K562 (cell line): ENCODE results near the gene KCNQ4. TPM values are rescaled to one million over a fixed set of nuclear protein-coding genes. Genes with fewer than 3 reads are reported as not detected.

Experiments used
- ATAC-seq: fragments of 200-7000 bp; cut with Tn5 transposase; 3 replicates; pipeline ENCODE4 v1.9.1; 2020; ENCODE audit warnings: moderate library complexity
- BruUV-seq: library from RNA; stranded (reverse); fragments of 400-500 nt; replicated peaks from 2 replicates; lab custom pipeline; 2021; lab: Mats Ljungman, UMichigan
- CTCF ChIA-PET: fragments of 300-600 bp; formaldehyde crosslinking; extraction: SDS; loops from one replicate; lab custom pipeline; 2021; ENCODE audit warnings: low intra/inter-chr PET ratio; lab: Yijun Ruan, JAX
- POLR2A ChIA-PET: fragments of 300-600, 350-650 bp; sonication (Branson Sonifier 250); formaldehyde crosslinking; extraction: SDS; loops from one replicate; lab custom pipeline; 2021; ENCODE audit warnings: antibody characterized with exemption, inconsistent platforms; lab: Yijun Ruan, JAX
- DNase-seq, 4 experiments: peaks; one replicate each; pipeline versions ENCODE4 v3.0.0 to v3.0.0-alpha.2; 2011 to 2018; ENCODE audit warnings: low spot score in 3 of 4, mixed read lengths in 3 of 4; ENCODE audit errors: extremely low read depth in 1 of 4
- FAIRE-seq: peaks from 2 replicates; lab custom pipeline; 2011; peaks lifted over from hg19 to GRCh38; lab: Jason Lieb, UNC
- H2AFZ ChIP-seq: 2 replicates; pipeline ENCODE4 v1.6.0; 2011; ENCODE audit warnings: low read depth, low read length, control low read depth, inconsistent platforms
- H3K27ac ChIP-seq: fragments of 200-600 bp; 3 replicates; pipeline ENCODE4 v1.8.0; 2011; ENCODE audit warnings: low read depth, mild to moderate bottlenecking, control low read depth, inconsistent platforms, low read length, moderate library complexity, mixed read lengths; ENCODE audit errors: extremely low read depth
- H3K27me3 ChIP-seq, 2 experiments: fragments of 300-600 bp in 1 of 2; 2 replicates in 1 of 2; 3 replicates in 1 of 2; pipeline versions ENCODE4 v1.6.0 to v1.8.0; 2011; ENCODE audit warnings: inconsistent platforms in 2 of 2, low read length in 2 of 2, mild to moderate bottlenecking in 1 of 2, mixed read lengths in 1 of 2, moderate library complexity in 1 of 2; ENCODE audit not compliant: control insufficient read depth in 2 of 2, insufficient read depth in 2 of 2
- H3K36me3 ChIP-seq: fragments of 300-600 bp; 3 replicates; pipeline ENCODE4 v1.8.0; 2011; ENCODE audit warnings: mild to moderate bottlenecking, low read length, inconsistent platforms; ENCODE audit not compliant: control insufficient read depth, insufficient read depth
- H3K4me1 ChIP-seq, 2 experiments: fragments of 200-600 bp in 1 of 2; replicated peaks in 1 of 2; 2 replicates in 1 of 2; 3 replicates in 1 of 2; pipeline versions ENCODE4 v1.5.1 to v1.8.0; 2011; ENCODE audit warnings: inconsistent platforms in 2 of 2, low read length in 2 of 2, mild to moderate bottlenecking in 1 of 2, mixed read lengths in 1 of 2, moderate library complexity in 1 of 2; ENCODE audit not compliant: control insufficient read depth in 2 of 2, insufficient read depth in 2 of 2
- H3K4me2 ChIP-seq: 2 replicates; pipeline ENCODE4 v1.6.1; 2011; ENCODE audit warnings: low read length, control low read depth, inconsistent platforms, mixed read lengths; ENCODE audit not compliant: insufficient read depth
- H3K4me3 ChIP-seq: fragments of 200-600 bp; sonication (generic), shearing (Covaris generic); 2 replicates; pipeline ENCODE4 v1.5.1; 2016; ENCODE audit warnings: control low read depth, inconsistent platforms
- H3K79me2 ChIP-seq: fragments of 200-600 bp; 3 replicates; pipeline ENCODE4 v1.8.0; 2011; ENCODE audit warnings: low read length, inconsistent platforms; ENCODE audit not compliant: control insufficient read depth, insufficient read depth
- H3K9ac ChIP-seq, 2 experiments: 2 replicates each; pipeline versions ENCODE4 v1.6.0 to v1.6.1; 2011; ENCODE audit warnings: low read depth in 2 of 2, low read length in 2 of 2, control low read depth in 1 of 2, inconsistent platforms in 1 of 2, mild to moderate bottlenecking in 1 of 2, mixed read lengths in 1 of 2; ENCODE audit not compliant: insufficient read depth in 1 of 2
- H3K9me1 ChIP-seq: one replicate; pipeline ENCODE4 v1.6.0; 2011; ENCODE audit warnings: inconsistent platforms, mild to moderate bottlenecking, low read length, moderate library complexity; ENCODE audit not compliant: control insufficient read depth, insufficient read depth
- H3K9me3 ChIP-seq: replicated peaks from 2 replicates; pipeline ENCODE4 v1.5.1; 2011; ENCODE audit warnings: low read depth, low read length, inconsistent platforms; ENCODE audit not compliant: control insufficient read depth, insufficient read depth
- H4K20me1 ChIP-seq: replicated peaks from 2 replicates; pipeline ENCODE4 v1.6.1; 2011; ENCODE audit warnings: low read length, inconsistent platforms, mixed read lengths; ENCODE audit not compliant: control insufficient read depth, insufficient read depth
- BCOR ChIP-seq: fragments of 450-650 bp; IDR thresholded peaks from 2 replicates; pipeline ENCODE4 v1.6.1; 2016
- BRF1 ChIP-seq: IDR thresholded peaks from 3 replicates; pipeline ENCODE4 v1.6.1; 2011; ENCODE audit warnings: borderline replicate concordance, mild to moderate bottlenecking; ENCODE audit not compliant: insufficient read length; ENCODE audit errors: extremely low read depth
- SOX6 ChIP-seq: fragments of 450-650 bp; IDR thresholded peaks from 2 replicates; pipeline ENCODE4 v1.6.1; 2014; ENCODE audit warnings: mild to moderate bottlenecking
- WGBS: fragments of 100-300 bp; shearing (Covaris generic); methylation state at CpG from one replicate; pipeline ENCODE4 v1.1.6; 2016; ENCODE audit warnings: low coverage, mixed read lengths; ENCODE audit not compliant: insufficient coverage; ENCODE audit errors: missing lambda C conversion rate; 5-methylcytosine and 5-hydroxymethylcytosine counted together
- in situ Hi-C: fragments of 300-500 bp; cut with MboI; formaldehyde crosslinking; loops from 4 replicates; pipeline ENCODE4 v1.15.0; 2018; ENCODE audit warnings: inconsistent platforms, mixed read lengths
- intact Hi-C: fragments of 100-400 bp; cut with micrococcal nuclease; formaldehyde crosslinking; loops from 2 replicates; pipeline ENCODE4 v1.14.2; 2022
- polyA plus RNA-seq, 8 experiments: library from polyadenylated mRNA; depleted of rRNA in 4 of 8; stranded (reverse) in 5 of 8; unstranded in 3 of 8; fragments of >200 nt; fragmentation: Nextera tagmentation in 2 of 8; fragmentation: Illumina TruSeq in 1 of 8; extraction: Ambion mirVana in 2 of 8; extraction: Trizol in 1 of 8; gene quantifications; 2 replicates each; pipeline versions ENCODE4 v1.2.1 to v1.2.3, GENCODE V29; 2011 to 2014; ENCODE audit warnings: inconsistent platforms in 1 of 8, missing spikeins in 1 of 8
- total RNA-seq, 7 experiments: library from RNA; depleted of rRNA in 6 of 7; stranded (reverse); fragments of >200 nt in 6 of 7; fragmentation: Illumina TruSeq in 2 of 7; extraction: Trizol in 2 of 7; gene quantifications; 2 replicates each; pipeline versions ENCODE4 v1.2.1 to v1.2.3, GENCODE V29; 2011 to 2021; ENCODE audit warnings: low replicate concordance in 1 of 7
- TF ChIP-seq, protein P1 (sequence below): sonication (generic); formaldehyde crosslinking; IDR thresholded peaks from 2 replicates; pipeline ENCODE4 v1.8.0; 2022; ENCODE audit warnings: mild to moderate bottlenecking, low read depth, missing genetic modification reagents

Gene KCNQ4
- total and polyA plus RNA-seq, 9 of the 15 experiments (the other 6 are each of a cell fraction or from before 2014, with no cell fraction given): 0.07 to 4.1 (median 0.79) TPM

DNA sequence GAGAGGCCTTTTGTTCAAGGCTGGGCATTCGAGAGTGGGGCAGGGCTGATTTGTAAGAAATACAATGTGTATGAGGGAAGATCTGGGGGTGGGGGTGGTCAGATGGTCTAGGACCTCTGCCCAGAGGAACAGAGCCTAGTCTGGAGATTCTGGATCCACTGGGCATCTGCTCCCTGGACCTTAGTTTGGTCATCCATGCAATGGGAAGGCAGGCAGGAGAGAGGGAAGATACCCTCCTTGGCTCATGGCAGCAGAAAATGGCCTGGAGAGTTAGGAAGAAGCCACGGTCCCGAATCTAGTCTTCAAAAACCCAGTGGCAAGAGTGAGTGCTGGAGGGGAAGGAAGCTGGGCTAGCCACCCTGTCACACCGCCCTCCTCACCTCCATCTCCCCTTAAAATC lies 39.8 kb downstream of the KCNQ4 start:
- intact Hi-C loops (no loop called here), in situ Hi-C loops (no loop called here)
- peaks cover 12% of the 10 kb centered on the region; the same call in 2 of the 3 replicates for H3K36me3 ChIP-seq
- H3K4me1 ChIP-seq: peaks cover 25 to 64% of the 10 kb centered on the region in 2 experiments
- ChIA-PET POLR2A (interaction anchor here (0.5 kb wide), 1 partner anchor 52 kb away, joined by 3 read pairs; no protein-coding TSS in a partner anchor), CTCF (no interaction called here)
- H3K4me3 ChIP-seq: no peak overlapping the region
- peaks cover 14% of the 10 kb centered on the region for H3K9me1 ChIP-seq
- no peak for ATAC-seq
- no peak overlapping the region for H2AFZ ChIP-seq
- no peak for FAIRE-seq
- H3K9me3 ChIP-seq: no peaks in the 10 kb centered on the region
- H3K9ac ChIP-seq: no peak overlapping the region
- WGBS: 48% methylated on average over 4 of the region's 4 CpGs
- H3K79me2 ChIP-seq: no peaks in the 10 kb centered on the region
- TF ChIP-seq BCOR (peak; percentile 55), BRF1 (no peak)
- TF ChIP-seq, protein P1, sequence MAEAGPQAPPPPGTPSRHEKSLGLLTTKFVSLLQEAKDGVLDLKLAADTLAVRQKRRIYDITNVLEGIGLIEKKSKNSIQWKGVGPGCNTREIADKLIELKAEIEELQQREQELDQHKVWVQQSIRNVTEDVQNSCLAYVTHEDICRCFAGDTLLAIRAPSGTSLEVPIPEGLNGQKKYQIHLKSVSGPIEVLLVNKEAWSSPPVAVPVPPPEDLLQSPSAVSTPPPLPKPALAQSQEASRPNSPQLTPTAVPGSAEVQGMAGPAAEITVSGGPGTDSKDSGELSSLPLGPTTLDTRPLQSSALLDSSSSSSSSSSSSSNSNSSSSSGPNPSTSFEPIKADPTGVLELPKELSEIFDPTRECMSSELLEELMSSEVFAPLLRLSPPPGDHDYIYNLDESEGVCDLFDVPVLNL (CRISPR knock-in tag): no peak
- no TSS peak for BruUV-seq
- H3K27ac ChIP-seq: no peak overlapping the region
- DNase-seq: no peak
- H3K27me3 ChIP-seq: no peaks in the 10 kb centered on the region
- H3K4me2 ChIP-seq: no peak overlapping the region
- 0 out of 2 replicates have a peak, but pooled peaks cover 4% of the 10 kb centered on the region for H4K20me1 ChIP-seq

DNA sequence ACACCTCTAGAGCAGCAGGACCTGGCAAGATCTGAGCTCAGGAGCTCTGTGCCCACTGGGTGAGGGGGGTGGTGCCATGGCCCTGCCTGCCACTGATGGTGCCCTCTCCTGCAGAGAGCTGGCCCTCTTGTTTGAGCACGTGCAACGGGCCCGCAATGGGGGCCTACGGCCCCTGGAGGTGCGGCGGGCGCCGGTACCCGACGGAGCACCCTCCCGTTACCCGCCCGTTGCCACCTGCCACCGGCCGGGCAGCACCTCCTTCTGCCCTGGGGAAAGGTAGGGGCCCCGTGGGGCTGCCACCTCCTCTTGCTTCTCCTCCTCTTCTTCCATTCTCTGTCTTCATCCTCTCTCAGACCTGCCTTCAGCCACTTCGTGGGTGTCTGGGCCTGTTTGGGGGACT lies 40.4 kb downstream of the KCNQ4 start:
- in situ Hi-C loops (no loop called here), intact Hi-C loops (no loop called here)
- BruUV-seq: no TSS peak
- Histone ChIP-seq H3K27ac (no peak overlapping the region), H3K4me2 (no peak overlapping the region), H3K36me3 (peaks cover 12% of the 10 kb centered on the region; the same call in 2 of the 3 replicates), H2AFZ (no peak overlapping the region), H3K9me1 (peaks cover 14% of the 10 kb centered on the region), H3K27me3 (no peaks in the 10 kb centered on the region), H3K4me3 (no peak overlapping the region), H3K9ac (no peak overlapping the region), H3K4me1 (peaks cover 25 to 58% of the 10 kb centered on the region in 2 experiments), H3K79me2 (no peaks in the 10 kb centered on the region), H3K9me3 (no peaks in the 10 kb centered on the region), H4K20me1 (0 out of 2 replicates have a peak, but pooled peaks cover 4% of the 10 kb centered on the region)
- 89% methylated on average over 8 of the region's 17 CpGs for WGBS
- ATAC-seq: no peak
- POLR2A ChIA-PET: interaction anchor here (1.4 kb wide), 1 partner anchor 9 kb away, joined by 3 read pairs; no protein-coding TSS in a partner anchor
- CTCF ChIA-PET: no interaction called here
- FAIRE-seq: no peak
- TF ChIP-seq SOX6: no peak
- TF ChIP-seq, all 486 proteins: peak for 0
- DNase-seq: no peak
